GM23248 (cell line): Measurements from ENCODE around the gene NPM1. TPM values are rescaled to one million over a fixed set of nuclear protein-coding genes. Genes with fewer than 3 reads are reported as not detected.
A peak's percentile ranks its signal among the peaks of the same experiment; 100 is the strongest.

Experiments
- DNase-seq: peaks from one replicate; pipeline ENCODE4 v3.0.0-alpha.2; 2015
- H2AFZ ChIP-seq: fragments of 200-600 bp; sonication (generic); 2 replicates; pipeline ENCODE4 v1.6.1; 2016; ENCODE audit warnings: antibody characterized with exemption
- H3F3A ChIP-seq: fragments of 200-600 bp; sonication (generic); 2 replicates; pipeline ENCODE4 v1.6.1; 2016; ENCODE audit warnings: mild to moderate bottlenecking, antibody characterized with exemption, mixed run types; ENCODE audit not compliant: insufficient read depth
- H3K27ac ChIP-seq: fragments of 200-600 bp; sonication (generic); 2 replicates; pipeline ENCODE4 v1.5.1; 2016; ENCODE audit warnings: mild to moderate bottlenecking
- H3K27me3 ChIP-seq: fragments of 200-600 bp; sonication (generic); replicated peaks from 2 replicates; pipeline ENCODE4 v1.6.1; 2016; ENCODE audit warnings: mild to moderate bottlenecking; ENCODE audit not compliant: insufficient read depth
- H3K36me3 ChIP-seq: fragments of 200-600 bp; sonication (generic); 2 replicates; pipeline ENCODE4 v1.6.1; 2016; ENCODE audit warnings: low read depth, mild to moderate bottlenecking
- H3K4me1 ChIP-seq: fragments of 200-600 bp; sonication (generic); 2 replicates; pipeline ENCODE4 v1.6.1; 2016; ENCODE audit warnings: mild to moderate bottlenecking; ENCODE audit not compliant: insufficient read depth
- H3K4me2 ChIP-seq: fragments of 200-600 bp; sonication (generic); one replicate; pipeline ENCODE4 v1.6.1; 2016; ENCODE audit warnings: mild to moderate bottlenecking; ENCODE audit not compliant: unreplicated experiment
- H3K4me3 ChIP-seq: fragments of 200-600 bp; sonication (generic); 2 replicates; pipeline ENCODE4 v1.5.1; 2016; ENCODE audit warnings: mild to moderate bottlenecking
- H3K79me2 ChIP-seq: fragments of 200-600 bp; sonication (generic); 2 replicates; pipeline ENCODE4 v1.6.1; 2016; ENCODE audit warnings: mild to moderate bottlenecking; ENCODE audit not compliant: insufficient read depth
- H3K9ac ChIP-seq: fragments of 200-600 bp; sonication (generic); 2 replicates; pipeline ENCODE4 v1.6.1; 2016; ENCODE audit warnings: mild to moderate bottlenecking
- H3K9me2 ChIP-seq: fragments of 200-600 bp; sonication (generic); 2 replicates; pipeline ENCODE4 v1.6.1; 2016; ENCODE audit warnings: mixed run types, mild to moderate bottlenecking, moderate library complexity; ENCODE audit not compliant: insufficient read depth
- H3K9me3 ChIP-seq: fragments of 200-600 bp; sonication (generic); one replicate; pipeline ENCODE4 v1.6.1; 2017; ENCODE audit warnings: low read depth
- H4K20me1 ChIP-seq: fragments of 200-600 bp; sonication (generic); 2 replicates; pipeline ENCODE4 v1.6.0; 2016; ENCODE audit not compliant: insufficient read depth
- EZH2 ChIP-seq: fragments of 200-600 bp; sonication (generic); IDR thresholded peaks from 2 replicates; pipeline ENCODE4 v1.6.1; 2018; ENCODE audit warnings: antibody characterized with exemption, mild to moderate bottlenecking; ENCODE audit not compliant: insufficient read depth, poor library complexity, severe bottlenecking
- EZH2phosphoT487 ChIP-seq: fragments of 200-600 bp; sonication (generic); IDR thresholded peaks from 2 replicates; pipeline ENCODE4 v1.6.1; 2018; ENCODE audit warnings: antibody characterized with exemption, moderate library complexity, mild to moderate bottlenecking, low read depth; ENCODE audit not compliant: insufficient read depth
- WGBS, 2 experiments: methylation state at CpG; one replicate each; pipeline ENCODE4 v1.1.6; 2015 to 2017; ENCODE audit warnings: low lambda C conversion rate in 2 of 2, low coverage in 1 of 2; ENCODE audit errors: missing lambda C conversion rate in 2 of 2; 5-methylcytosine and 5-hydroxymethylcytosine counted together
- in situ Hi-C: fragments of 300-500 bp; cut with MboI; formaldehyde crosslinking; loops from 2 replicates; pipeline ENCODE4 v1.15.0; 2020
- polyA plus RNA-seq: library from polyadenylated mRNA; unstranded; fragments of >200 nt; fragmentation: Nextera tagmentation; extraction: Ambion mirVana; gene quantifications from 2 replicates; pipeline ENCODE4 v1.2.1, GENCODE V29; 2016
- total RNA-seq: library from RNA; depleted of rRNA; stranded (reverse); fragments of >200 nt; shearing (Covaris generic); gene quantifications from 2 replicates; pipeline ENCODE4 v1.2.3, GENCODE V29; 2014

Gene NPM1
- total and polyA plus RNA-seq, 2 experiments from 2014 or later: 584 to 757 TPM

DNA sequence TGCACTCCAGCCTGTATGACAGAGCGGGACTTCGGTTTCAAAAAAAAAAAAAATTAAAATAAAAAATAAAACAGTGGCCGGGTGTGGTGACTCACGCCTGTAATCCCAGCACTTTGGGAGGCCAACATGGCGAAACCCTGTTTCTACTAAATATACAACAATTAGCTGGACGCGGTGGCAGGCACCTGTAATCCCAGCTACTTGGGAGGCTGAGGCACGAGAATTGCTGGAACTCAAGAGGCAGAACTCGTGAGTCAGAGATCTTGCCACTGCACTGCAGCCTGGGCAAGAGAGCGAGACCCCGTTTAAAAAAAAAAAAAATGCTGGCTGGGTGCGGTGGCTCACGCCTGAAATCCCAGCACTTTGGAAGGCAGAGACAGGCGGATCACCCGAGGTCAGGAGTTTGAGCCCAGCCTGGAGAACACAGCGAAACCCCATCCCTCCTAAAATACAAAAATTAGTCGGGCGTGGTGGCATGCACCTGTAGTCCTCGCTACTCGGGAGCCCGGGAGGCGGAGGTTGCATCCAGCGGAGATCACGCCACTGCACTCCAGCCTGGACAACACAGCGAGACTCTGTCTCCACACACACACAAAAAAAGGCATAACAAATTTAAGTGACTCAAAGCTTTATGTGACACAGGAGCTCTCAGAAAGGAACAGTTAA, 1.5 kb upstream of the NPM1 start:
- Histone ChIP-seq H2AFZ (peak overlapping the region; percentile 96; the same call in 1 of the 2 replicates), H3K36me3 (peaks cover 12% of the 10 kb centered on the region), H3K4me3 (no peak overlapping the region), H3K79me2 (peaks cover 34% of the 10 kb centered on the region), H3K27ac (no peak overlapping the region), H3K4me1 (peaks cover 14% of the 10 kb centered on the region), H3K9ac (no peak overlapping the region), H3F3A (peaks cover 27% of the 10 kb centered on the region), H3K4me2 (peak overlapping the region; percentile 94), H3K27me3 (no peaks in the 10 kb centered on the region; the same call in 1 of the 2 replicates), H3K9me3 (no peaks in the 10 kb centered on the region), H3K9me2 (no peaks in the 10 kb centered on the region), H4K20me1 (peaks cover 27% of the 10 kb centered on the region)
- in situ Hi-C loops: no loop called here
- WGBS, 2 experiments: 96% methylated on average over 25 of the region's 25 CpGs
- TF ChIP-seq EZH2 (no peak), EZH2phosphoT487 (no peak)
- DNase-seq: no peak

- Histone ChIP-seq H3K4me2 (peak overlapping the region; percentile 94), H3K27ac (peak overlapping the region; percentile 92), H2AFZ (peak overlapping the region; percentile 96), H3K9me2 (no peaks in the 10 kb centered on the region), H3F3A (peaks cover 33% of the 10 kb centered on the region), H3K36me3 (peaks cover 20% of the 10 kb centered on the region), H3K9ac (peak overlapping the region; percentile 98), H3K4me3 (peak overlapping the region; percentile 99), H3K9me3 (no peaks in the 10 kb centered on the region), H4K20me1 (peaks cover 32% of the 10 kb centered on the region), H3K79me2 (peaks cover 42% of the 10 kb centered on the region), H3K4me1 (peaks cover 20% of the 10 kb centered on the region), H3K27me3 (no peaks in the 10 kb centered on the region; the same call in 1 of the 2 replicates)
- DNase-seq: no peak
- in situ Hi-C loops: no loop called here
- TF ChIP-seq EZH2 (no peak), EZH2phosphoT487 (no peak)
- WGBS, 2 experiments: 21 to 24% methylated on average over 20 of the region's 20 CpGs
These were observed 746 bp upstream of the NPM1 start for GRCh38 chr5:171386861-171387344.

DNA sequence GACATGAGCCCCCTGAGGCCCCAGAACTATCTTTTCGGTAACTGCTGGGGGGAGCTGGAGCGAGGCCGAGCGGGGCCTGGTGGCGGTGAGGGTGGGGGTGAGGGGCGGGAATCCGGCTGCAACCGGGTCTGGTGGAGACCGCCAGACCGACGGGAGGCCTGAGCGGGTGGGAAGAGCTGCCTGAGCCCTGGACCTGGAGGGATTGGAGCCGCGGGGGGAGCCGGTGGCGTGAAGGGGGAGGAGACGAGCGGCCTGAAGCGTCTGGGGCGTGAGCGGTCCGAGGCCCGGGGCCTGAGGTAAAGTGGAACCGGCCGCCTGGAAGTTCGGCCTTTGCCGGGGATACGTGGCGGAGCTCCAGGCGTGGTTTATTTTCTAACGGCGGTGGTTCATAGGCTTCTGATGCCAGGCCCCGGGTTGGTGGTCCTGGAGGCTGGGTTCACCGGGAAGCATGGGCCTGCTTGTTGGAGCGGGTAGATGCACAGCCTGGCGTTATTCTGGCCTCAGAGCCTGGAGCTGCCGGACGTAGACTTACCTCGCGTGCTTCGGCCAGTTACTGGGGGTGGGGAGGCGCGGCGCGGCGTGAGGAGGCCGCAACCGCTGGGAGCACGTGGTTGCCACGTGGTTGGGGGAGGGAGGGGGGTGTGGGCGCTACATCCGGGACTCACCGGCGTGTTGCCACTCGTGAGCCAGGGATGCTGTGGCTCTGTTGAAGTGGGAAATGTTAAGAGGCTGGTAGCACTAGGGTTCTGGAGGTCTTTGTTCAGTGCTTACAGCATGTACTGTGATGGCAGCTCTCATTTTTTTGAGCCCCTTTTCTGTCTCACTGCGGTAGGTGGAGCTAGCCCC, 544 bp downstream of the NPM1 start:
- Histone ChIP-seq H3K4me3 (peak overlapping the region; percentile 99), H3K79me2 (peaks cover 55% of the 10 kb centered on the region), H3K9me2 (no peaks in the 10 kb centered on the region), H3K4me2 (peak overlapping the region; percentile 98), H3K4me1 (peaks cover 28% of the 10 kb centered on the region), H3F3A (peaks cover 44% of the 10 kb centered on the region), H3K36me3 (peaks cover 33% of the 10 kb centered on the region), H2AFZ (no peak overlapping the region), H3K27me3 (no peaks in the 10 kb centered on the region; the same call in 1 of the 2 replicates), H3K27ac (peak overlapping the region; percentile 92), H3K9ac (peak overlapping the region; percentile 98), H4K20me1 (peaks cover 44% of the 10 kb centered on the region), H3K9me3 (no peaks in the 10 kb centered on the region)
- in situ Hi-C loops: no loop called here
- DNase-seq: peak; percentile 91
- 1% methylated on average over 33 to 47 of the region's 56 CpGs for WGBS, 2 experiments
- TF ChIP-seq EZH2phosphoT487 (no peak), EZH2 (no peak)

DNA sequence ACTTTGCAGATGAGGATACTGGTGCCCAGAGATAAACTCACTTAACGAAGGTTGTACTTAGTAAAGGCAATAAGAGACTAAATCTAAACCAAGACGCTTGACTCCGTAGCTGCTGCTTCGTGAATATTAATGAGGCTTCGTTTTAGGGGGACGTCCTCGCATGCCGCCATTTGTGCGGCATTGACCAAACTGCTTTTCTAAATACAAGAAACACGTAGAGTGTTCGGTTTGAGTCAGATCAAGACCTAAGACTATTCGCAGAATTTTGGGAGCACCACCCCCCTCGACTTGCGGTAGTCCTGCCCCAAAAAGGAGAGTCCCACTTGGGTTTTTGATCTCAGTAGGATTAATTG, 1.1 kb downstream of the NPM1 start:
- H3K4me2 ChIP-seq: peak overlapping the region; percentile 98
- in situ Hi-C loops: no loop called here
- peak overlapping the region; percentile 98 for H3K9ac ChIP-seq
- H3F3A ChIP-seq: peaks cover 48% of the 10 kb centered on the region
- H2AFZ ChIP-seq: no peak overlapping the region
- no peaks in the 10 kb centered on the region for H3K27me3 ChIP-seq
- H3K4me3 ChIP-seq: peak overlapping the region; percentile 99
- peaks cover 39% of the 10 kb centered on the region for H3K36me3 ChIP-seq
- 4 to 5% methylated on average over 14 of the region's 14 CpGs for WGBS, 2 experiments
- H3K9me2 ChIP-seq: no peaks in the 10 kb centered on the region
- no peaks in the 10 kb centered on the region for H3K9me3 ChIP-seq
- TF ChIP-seq EZH2: no peak
- no peak for TF ChIP-seq EZH2phosphoT487
- H3K79me2 ChIP-seq: peaks cover 61% of the 10 kb centered on the region
- DNase-seq: peak; percentile 50
- peaks cover 50% of the 10 kb centered on the region for H4K20me1 ChIP-seq
- peaks cover 28% of the 10 kb centered on the region for H3K4me1 ChIP-seq
- H3K27ac ChIP-seq: peak overlapping the region; percentile 92
